ENCODE measurements around the gene HMGN4. TPM values are rescaled to one million over a fixed set of nuclear protein-coding genes. Genes with fewer than 3 reads are reported as not detected.

HMGN4 gene
- total and polyA plus RNA-seq, 9 of the 15 experiments (the other 6 are each of a cell fraction or from before 2014, with no cell fraction given) = 35.4 to 134 (median 94.1) TPM

- TF ChIP-seq NKRF (IDR thresholded peaks at IDR 0.05; ENCODE audit: borderline replicate concordance) (peak; percentile 83; the same call in 1 of the 2 replicates), KDM5B (IDR thresholded peaks at IDR 0.05; ENCODE audit: insufficient replicate concordance, low read depth, low read length) (peak; percentile 38), ZBTB34 (CRISPR knock-in tag; IDR thresholded peaks at IDR 0.05) (peak; percentile 81), ZNF263 (CRISPR knock-in tag; IDR thresholded peaks at IDR 0.05; ENCODE audit: borderline replicate concordance) (0 out of 2 replicates have a peak, but pooled peaks have one; percentile 61), ZFP1 (CRISPR knock-in tag; IDR thresholded peaks at IDR 0.05) (0 out of 2 replicates have a peak, but pooled peaks have one; percentile 72), BRF1 (IDR thresholded peaks at IDR 0.05; ENCODE audit: borderline replicate concordance, extremely low read depth, insufficient read length) (no peak), ZC3H11A (IDR thresholded peaks at IDR 0.05; ENCODE audit: low read depth, low read length) (no peak), SMAD2 (IDR thresholded peaks at IDR 0.05; ENCODE audit: low read depth, low read length) (no peak), NFIC (IDR thresholded peaks at IDR 0.05) (0 out of 2 replicates have a peak, but pooled peaks have one; percentile 11), ZNF134 (CRISPR knock-in tag; conservative IDR thresholded peaks at IDR 0.05) (peak; percentile 72), NFE2 (IDR thresholded peaks at IDR 0.05; ENCODE audit: low read depth) (no peak), RFX1 (IDR thresholded peaks at IDR 0.05) (no peak), RNF219 (CRISPR knock-in tag; IDR thresholded peaks at IDR 0.05) (peak; percentile 77; the same call in 1 of the 2 replicates), HBP1 (CRISPR knock-in tag; IDR thresholded peaks at IDR 0.05) (peak; percentile 90; the same call in 1 of the 2 replicates), ATF4 (CRISPR knock-in tag; IDR thresholded peaks at IDR 0.05) (peak; percentile 85), KAT7 (CRISPR knock-in tag; IDR thresholded peaks at IDR 0.05; ENCODE audit: borderline replicate concordance) (no peak), HIVEP1 (CRISPR knock-in tag; IDR thresholded peaks at IDR 0.05) (peak; percentile 93), E2F3 (CRISPR knock-in tag; IDR thresholded peaks at IDR 0.05) (peak; percentile 94), NCOR1 (IDR thresholded peaks at IDR 0.05) (no peak), PYGO2 (tag; IDR thresholded peaks at IDR 0.05) (peak; percentile 82), CCNT2 (IDR thresholded peaks at IDR 0.05; ENCODE audit: borderline replicate concordance, extremely low read depth, insufficient read length, low read depth, low read length) (no peak)
Measured at GRCh38 chr6:26520237-26520849, 17.8 kb upstream of the HMGN4 start (continued).

Measured in K562 (cell line).